GM12874 (cell line): Measurements from ENCODE around the gene IMPDH2.

Experiments
- CTCF ChIP-seq: IDR thresholded peaks from 2 replicates; pipeline ENCODE4 v1.5.1; 2011; ENCODE audit warnings: low read depth, mild to moderate bottlenecking, control low read depth, low read length, moderate library complexity; ENCODE audit not compliant: insufficient read depth

The IMPDH2 gene

GRCh38 chr3:49001155-49001554 is 28.0 kb downstream of the IMPDH2 start:
- no peak for TF ChIP-seq CTCF

- no peak for TF ChIP-seq CTCF
These were observed 29.9 kb downstream of the IMPDH2 start for GRCh38 chr3:48999085-48999858.

- TF ChIP-seq CTCF = no peak
These were observed 31.2 kb downstream of the IMPDH2 start for GRCh38 chr3:48997714-48998637.

GRCh38 chr3:48997102-48997635 is 32.0 kb downstream of the IMPDH2 start:
- no peak for TF ChIP-seq CTCF

GRCh38 chr3:48996640-48997039 is 32.6 kb downstream of the IMPDH2 start:
- TF ChIP-seq CTCF = no peak

GRCh38 chr3:48993834-48994233 is 35.4 kb downstream of the IMPDH2 start:
- no peak for TF ChIP-seq CTCF
